GM13977 (cell line): ENCODE measurements around the gene PARG.

ENCODE experiments used
- DNase-seq: peaks from one replicate; pipeline ENCODE4 v3.0.0; 2012; ENCODE audit warnings: low spot score
- CTCF ChIP-seq: IDR thresholded peaks from 2 replicates; pipeline ENCODE4 v1.5.1; 2012; ENCODE audit warnings: mild to moderate bottlenecking, control low read depth; ENCODE audit not compliant: insufficient read depth; ENCODE audit errors: extremely low read depth, missing control alignments
- in situ Hi-C: fragments of 300-500 bp; cut with MboI; formaldehyde crosslinking; loops from one replicate; pipeline ENCODE4 v1.12.0; 2022; ENCODE audit warnings: low sequenced_read_pairs, low pct_unique_long_range_greater_than_20kb, mixed read lengths, inconsistent platforms; ENCODE audit not compliant: unreplicated experiment

Gene PARG

GRCh38 chr10:49833168-49833567 is 108.7 kb downstream of the PARG start:
- no peak for DNase-seq
- TF ChIP-seq CTCF, result no peak
- in situ Hi-C loops, result no loop called here

GRCh38 chr10:49831352-49832035 is 110.3 kb downstream of the PARG start:
- DNase-seq, result no peak
- no peak for TF ChIP-seq CTCF
- in situ Hi-C loops, result no loop called here

GRCh38 chr10:49830846-49831245 is 111.0 kb downstream of the PARG start:
- in situ Hi-C loops, result no loop called here
- TF ChIP-seq CTCF, result no peak

GRCh38 chr10:49830016-49830415 is 111.8 kb downstream of the PARG start:
- DNase-seq, result no peak
- in situ Hi-C loops, result no loop called here
- no peak for TF ChIP-seq CTCF

More at GRCh38 chr10:49830846-49831245, 111.0 kb downstream of the PARG start:
- no peak for DNase-seq

GRCh38 chr10:49827297-49827696 is 114.5 kb downstream of the PARG start:
- no peak for TF ChIP-seq CTCF
- in situ Hi-C loops, result no loop called here
- DNase-seq, result no peak

- TF ChIP-seq CTCF, result no peak
- no peak for DNase-seq
- in situ Hi-C loops, result no loop called here
Observed at GRCh38 chr10:49819234-49819958, 122.4 kb downstream of the PARG start.
